K562 (cell line): Measurements from ENCODE around the gene SYNPR.

Experiments
- ARHGAP35 ChIP-seq: fragments of 450-650 bp; IDR thresholded peaks from 2 replicates; pipeline ENCODE4 v1.6.1; 2018; ENCODE audit not compliant: partially characterized antibody
- BHLHE40 ChIP-seq: IDR thresholded peaks from 2 replicates; pipeline ENCODE4 v1.6.1; 2011; ENCODE audit warnings: low read length, improper control_type of control experiment
- JUN ChIP-seq, 2 experiments: sonication (generic) in 1 of 2; formaldehyde crosslinking in 1 of 2; IDR thresholded peaks; 2 replicates each; pipeline versions ENCODE4 v1.6.1 to v1.8.0; 2012 to 2022; ENCODE audit warnings: borderline replicate concordance in 2 of 2, mild to moderate bottlenecking in 2 of 2, improper control_type of control experiment in 1 of 2, low read depth in 1 of 2, low read length in 1 of 2, missing genetic modification reagents in 1 of 2
- KAT7 ChIP-seq: sonication (generic); formaldehyde crosslinking; IDR thresholded peaks from 2 replicates; pipeline ENCODE4 v1.8.0; 2022; ENCODE audit warnings: missing genetic modification reagents, mild to moderate bottlenecking, borderline replicate concordance
- MEIS2 ChIP-seq: fragments of 450-650 bp; IDR thresholded peaks from 2 replicates; pipeline ENCODE4 v1.6.1; 2014; ENCODE audit warnings: mild to moderate bottlenecking; ENCODE audit not compliant: partially characterized antibody
- NFE2L1 ChIP-seq: fragments of 450-650 bp; IDR thresholded peaks from 2 replicates; pipeline ENCODE4 v1.6.1; 2016; ENCODE audit warnings: missing genetic modification characterization, low read depth, mild to moderate bottlenecking, missing compliant biosample characterization, moderate library complexity, borderline replicate concordance
- PHB2 ChIP-seq: fragments of 450-650 bp; IDR thresholded peaks from 2 replicates; pipeline ENCODE4 v1.6.1; 2017; ENCODE audit warnings: low read depth
- PML ChIP-seq: IDR thresholded peaks from 2 replicates; pipeline ENCODE4 v1.6.1; 2012; ENCODE audit warnings: low read length, inconsistent platforms
- POLR2A ChIP-seq: fragments of 450-650 bp; conservative IDR thresholded peaks from 2 replicates; pipeline ENCODE4 v1.6.1; 2016
- TRIM28 ChIP-seq: fragments of 450-650 bp; IDR thresholded peaks from 2 replicates; pipeline ENCODE4 v1.6.1; 2017
- TF ChIP-seq, protein P1 (sequence below), 3 experiments: IDR thresholded peaks in 2 of 3; conservative IDR thresholded peaks in 1 of 3; 2 replicates each; pipeline ENCODE4 v1.5.1; 2011 to 2012; ENCODE audit warnings: low read length in 3 of 3, mild to moderate bottlenecking in 3 of 3, control low read depth in 2 of 3, improper control_type of control experiment in 1 of 3, inconsistent platforms in 1 of 3, low read depth in 1 of 3, mixed read lengths in 1 of 3, moderate library complexity in 1 of 3; ENCODE audit not compliant: insufficient read depth in 2 of 3
- TF ChIP-seq, protein P2 (sequence below): conservative IDR thresholded peaks from 2 replicates; pipeline ENCODE4 v1.6.1; 2011; ENCODE audit warnings: low read depth, mild to moderate bottlenecking, low read length; ENCODE audit not compliant: control insufficient read depth

DNA sequence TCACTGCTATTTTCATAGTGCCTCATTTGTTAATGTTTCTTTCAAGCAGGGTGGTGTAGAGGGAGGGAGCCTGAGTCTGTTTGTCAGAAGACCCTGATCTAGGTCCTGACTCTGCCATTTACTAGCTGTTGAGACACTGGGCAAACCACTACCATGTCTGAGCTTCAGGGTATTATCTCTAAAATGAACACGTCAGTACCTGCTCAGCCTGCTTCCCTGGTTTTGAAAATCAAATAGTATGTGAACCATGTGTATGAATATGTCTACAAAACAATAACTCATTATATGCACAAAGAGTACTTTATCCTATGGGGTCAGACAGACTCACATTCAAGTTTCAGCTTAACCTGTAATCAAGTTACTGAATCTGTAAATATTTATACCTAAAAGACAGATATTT, 25.1 kb downstream of the SYNPR start:
- no peak for TF ChIP-seq POLR2A
- TF ChIP-seq, protein P1, sequence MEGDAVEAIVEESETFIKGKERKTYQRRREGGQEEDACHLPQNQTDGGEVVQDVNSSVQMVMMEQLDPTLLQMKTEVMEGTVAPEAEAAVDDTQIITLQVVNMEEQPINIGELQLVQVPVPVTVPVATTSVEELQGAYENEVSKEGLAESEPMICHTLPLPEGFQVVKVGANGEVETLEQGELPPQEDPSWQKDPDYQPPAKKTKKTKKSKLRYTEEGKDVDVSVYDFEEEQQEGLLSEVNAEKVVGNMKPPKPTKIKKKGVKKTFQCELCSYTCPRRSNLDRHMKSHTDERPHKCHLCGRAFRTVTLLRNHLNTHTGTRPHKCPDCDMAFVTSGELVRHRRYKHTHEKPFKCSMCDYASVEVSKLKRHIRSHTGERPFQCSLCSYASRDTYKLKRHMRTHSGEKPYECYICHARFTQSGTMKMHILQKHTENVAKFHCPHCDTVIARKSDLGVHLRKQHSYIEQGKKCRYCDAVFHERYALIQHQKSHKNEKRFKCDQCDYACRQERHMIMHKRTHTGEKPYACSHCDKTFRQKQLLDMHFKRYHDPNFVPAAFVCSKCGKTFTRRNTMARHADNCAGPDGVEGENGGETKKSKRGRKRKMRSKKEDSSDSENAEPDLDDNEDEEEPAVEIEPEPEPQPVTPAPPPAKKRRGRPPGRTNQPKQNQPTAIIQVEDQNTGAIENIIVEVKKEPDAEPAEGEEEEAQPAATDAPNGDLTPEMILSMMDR (IDR thresholded peaks at IDR 0.05 in 2 of 3, conservative IDR thresholded peaks at IDR 0.05 in 1 of 3; ENCODE audit: insufficient read depth in 2 of 3, low read depth in 1 of 3, low read length in 3 of 3) = no peak
- no peak for TF ChIP-seq BHLHE40
- TF ChIP-seq NFE2L1 (tag) = no peak
- TF ChIP-seq, protein P2, sequence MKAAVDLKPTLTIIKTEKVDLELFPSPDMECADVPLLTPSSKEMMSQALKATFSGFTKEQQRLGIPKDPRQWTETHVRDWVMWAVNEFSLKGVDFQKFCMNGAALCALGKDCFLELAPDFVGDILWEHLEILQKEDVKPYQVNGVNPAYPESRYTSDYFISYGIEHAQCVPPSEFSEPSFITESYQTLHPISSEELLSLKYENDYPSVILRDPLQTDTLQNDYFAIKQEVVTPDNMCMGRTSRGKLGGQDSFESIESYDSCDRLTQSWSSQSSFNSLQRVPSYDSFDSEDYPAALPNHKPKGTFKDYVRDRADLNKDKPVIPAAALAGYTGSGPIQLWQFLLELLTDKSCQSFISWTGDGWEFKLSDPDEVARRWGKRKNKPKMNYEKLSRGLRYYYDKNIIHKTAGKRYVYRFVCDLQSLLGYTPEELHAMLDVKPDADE = no peak
- no peak for TF ChIP-seq KAT7
- no peak for TF ChIP-seq PHB2
- TF ChIP-seq PML = no peak
- no peak for TF ChIP-seq MEIS2
- no peak for TF ChIP-seq JUN (IDR thresholded peaks at IDR 0.05; ENCODE audit: borderline replicate concordance, low read depth, low read length)
- TF ChIP-seq JUN (CRISPR knock-in tag; IDR thresholded peaks at IDR 0.05; ENCODE audit: borderline replicate concordance) = no peak
- TF ChIP-seq ARHGAP35 = no peak
- no peak for TF ChIP-seq TRIM28
